Transverse colon (tissue), 4 donors: ENCODE results near the gene PLXNC1.

ENCODE experiments used
- CTCF ChIP-seq, 5 experiments: fragments of 200-600 bp in 3 of 5; fragments of 450-650 bp in 2 of 5; sonication (generic) in 3 of 5; IDR thresholded peaks; 1 replicate in 2 of 5; 2 replicates in 3 of 5; pipeline ENCODE4 v1.5.1; 2016 to 2017; ENCODE audit warnings: antibody characterized with exemption in 5 of 5, inconsistent platforms in 3 of 5, mild to moderate bottlenecking in 2 of 5, moderate library complexity in 1 of 5
- POLR2AphosphoS5 ChIP-seq, 3 donors: sonication (generic); formaldehyde crosslinking; IDR thresholded peaks; one replicate each; pipeline ENCODE4 v1.6.1; 2016; ENCODE audit warnings: antibody characterized with exemption in 3 of 3

DNA sequence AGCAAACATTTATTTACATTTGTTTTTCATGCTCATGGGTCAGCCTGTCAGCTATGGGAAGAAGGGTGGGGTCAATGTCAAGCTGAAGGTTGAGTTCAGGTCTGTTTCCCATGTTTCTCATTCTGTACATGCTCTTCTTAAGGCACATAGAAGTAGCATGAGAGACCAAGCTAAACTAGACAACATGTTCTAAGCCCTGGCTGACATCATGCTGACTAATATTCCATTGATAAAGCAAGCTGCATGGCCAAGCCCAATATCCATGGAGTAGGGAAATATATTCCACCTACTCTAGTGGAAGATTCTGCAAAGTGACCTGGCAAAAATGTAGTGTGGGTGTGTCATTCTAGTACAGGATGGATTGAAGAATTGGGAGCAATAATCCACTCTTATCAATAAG is 44.1 kb downstream of the PLXNC1 start:
- TF ChIP-seq CTCF (IDR thresholded peaks at IDR 0.05) (no peak), POLR2AphosphoS5 (IDR thresholded peaks at IDR 0.05) (no peak)
